Measurements from ENCODE around the gene PCDH9. TPM values are rescaled to one million over a fixed set of nuclear protein-coding genes. Genes with fewer than 3 reads are reported as not detected.

Gene PCDH9
- total and polyA plus RNA-seq, 2 of the 13 experiments (the other 11 are each of a cell fraction or from before 2014, with no cell fraction given), result 0.09 TPM; not detected in 1

GRCh38 chr13:66660468-66660813 is 569.7 kb downstream of the PCDH9 start:
- intact Hi-C loops (cut with micrococcal nuclease; ENCODE audit: unreplicated experiment) (no loop called here), in situ Hi-C loops (cut with HindIII; ENCODE audit: extremely low pct_ligation_motif_present, low pct_unique_long_range_greater_than_20kb) (no loop called here)
- Histone ChIP-seq H3K4me2 (ENCODE audit: low read depth, low read length) (no peak overlapping the region), H2AFZ (ENCODE audit: low read length) (no peak overlapping the region), H3K27ac (ENCODE audit: extremely low read length, insufficient read depth, low read length) (no peak overlapping the region), H3K4me1 (ENCODE audit: insufficient read depth, low read length) (no peaks in the 10 kb centered on the region), H3K36me3 (replicated peaks in 1 of 2; ENCODE audit: control insufficient read depth in 1 of 2, insufficient read depth in 2 of 2, low read length in 2 of 2) (no peaks in the 10 kb centered on the region), H3K9me3 (ENCODE audit: low read length) (no peaks in the 10 kb centered on the region), H3K4me3 (replicated peaks in 1 of 3; ENCODE audit: insufficient read depth in 1 of 3, low read depth in 2 of 3, low read length in 3 of 3) (no peak overlapping the region), H3K9ac (ENCODE audit: insufficient read depth, low read depth, low read length) (no peak overlapping the region), H3K79me2 (ENCODE audit: insufficient read depth, low read length) (no peaks in the 10 kb centered on the region), H3K27me3 (ENCODE audit: control insufficient read depth in 1 of 2, insufficient read depth in 2 of 2, low read length in 2 of 2) (no peaks in the 10 kb centered on the region), H4K20me1 (ENCODE audit: insufficient read depth, low read length) (no peaks in the 10 kb centered on the region)
- ChIA-PET POLR2A (no interaction called here), CTCF (ENCODE audit: low intra/inter-chr PET ratio, low total read pairs) (no interaction called here)
- FAIRE-seq (no peak), DNase-seq (ENCODE audit: low spot score) (no peak), ATAC-seq (no peak)
- no TSS peak for BruUV-seq (replicated peaks)
- TF ChIP-seq LCORL (IDR thresholded peaks at IDR 0.05) (no peak), LCORL (CRISPR knock-in tag; IDR thresholded peaks at IDR 0.05) (no peak), HNRNPH1 (optimal IDR thresholded peaks at IDR 0.05; ENCODE audit: low read depth, low read length) (no peak), MIXL1 (CRISPR knock-in tag; IDR thresholded peaks at IDR 0.05) (no peak), ARNT (IDR thresholded peaks at IDR 0.05) (no peak), TAF1 (CRISPR knock-in tag; IDR thresholded peaks at IDR 0.05) (no peak)

GRCh38 chr13:66659701-66660467 is 570.3 kb downstream of the PCDH9 start:
- H3K27ac ChIP-seq (ENCODE audit: extremely low read length, insufficient read depth, low read length), result no peak overlapping the region
- H2AFZ ChIP-seq (ENCODE audit: low read length), result no peak overlapping the region
- FAIRE-seq (no peak), DNase-seq (ENCODE audit: low spot score) (no peak), ATAC-seq (no peak)
- H3K27me3 ChIP-seq (ENCODE audit: control insufficient read depth in 1 of 2, insufficient read depth in 2 of 2, low read length in 2 of 2), result no peaks in the 10 kb centered on the region
- H3K9ac ChIP-seq (ENCODE audit: insufficient read depth, low read depth, low read length), result no peak overlapping the region
- no peaks in the 10 kb centered on the region for H3K79me2 ChIP-seq (ENCODE audit: insufficient read depth, low read length)
- no peaks in the 10 kb centered on the region for H4K20me1 ChIP-seq (ENCODE audit: insufficient read depth, low read length)
- ChIA-PET CTCF (ENCODE audit: low intra/inter-chr PET ratio, low total read pairs) (no interaction called here), POLR2A (no interaction called here)
- H3K9me3 ChIP-seq (ENCODE audit: low read length), result no peaks in the 10 kb centered on the region
- no peaks in the 10 kb centered on the region for H3K4me1 ChIP-seq (ENCODE audit: insufficient read depth, low read length)
- no peaks in the 10 kb centered on the region for H3K36me3 ChIP-seq (replicated peaks in 1 of 2; ENCODE audit: control insufficient read depth in 1 of 2, insufficient read depth in 2 of 2, low read length in 2 of 2)
- no TSS peak for BruUV-seq (replicated peaks)
- WGBS (ENCODE audit: low lambda C conversion rate), result 0% methylated on average over 7 of the region's 7 CpGs
- H3K4me2 ChIP-seq (ENCODE audit: low read depth, low read length), result no peak overlapping the region
- in situ Hi-C loops (cut with HindIII; ENCODE audit: extremely low pct_ligation_motif_present, low pct_unique_long_range_greater_than_20kb) (no loop called here), intact Hi-C loops (cut with micrococcal nuclease; ENCODE audit: unreplicated experiment) (no loop called here)
- no peak overlapping the region for H3K4me3 ChIP-seq (replicated peaks in 1 of 3; ENCODE audit: insufficient read depth in 1 of 3, low read depth in 2 of 3, low read length in 3 of 3)
- TF ChIP-seq ZNF382 (CRISPR knock-in tag; IDR thresholded peaks at IDR 0.05; ENCODE audit: borderline replicate concordance) (no peak), ZNF513 (CRISPR knock-in tag; conservative IDR thresholded peaks at IDR 0.05) (no peak), HMGXB3 (CRISPR knock-in tag; IDR thresholded peaks at IDR 0.05; ENCODE audit: borderline replicate concordance) (no peak), ZBTB46 (CRISPR knock-in tag; IDR thresholded peaks at IDR 0.05; ENCODE audit: borderline replicate concordance) (no peak), ELF4 (CRISPR knock-in tag; IDR thresholded peaks at IDR 0.05; ENCODE audit: borderline replicate concordance) (no peak), ATM (IDR thresholded peaks at IDR 0.05; ENCODE audit: borderline replicate concordance) (no peak)
